Spleen (tissue), 7 donors: Measurements from ENCODE around the gene C3orf49.

ENCODE experiments used
- POLR2A ChIP-seq, 3 donors: fragments of 450-650 bp; IDR thresholded peaks; one replicate each; pipeline ENCODE4 v1.5.1; 2017; ENCODE audit warnings: antibody characterized with exemption in 3 of 3, mild to moderate bottlenecking in 1 of 3
- POLR2AphosphoS5 ChIP-seq, 3 donors: sonication (generic); formaldehyde crosslinking; IDR thresholded peaks; one replicate each; pipeline ENCODE4 v1.5.1; 2017; ENCODE audit warnings: antibody characterized with exemption in 3 of 3
- TF ChIP-seq, protein P1 (sequence below), 11 experiments: fragments of 200-600 bp in 7 of 11; fragments of 450-650 bp in 4 of 11; sonication (generic) in 4 of 11; IDR thresholded peaks in 8 of 11; conservative IDR thresholded peaks in 3 of 11; 1 replicate in 7 of 11; 2 replicates in 4 of 11; pipeline versions ENCODE4 v1.4.0 to v1.8.0; 2016 to 2021; ENCODE audit warnings: antibody characterized with exemption in 11 of 11, inconsistent platforms in 4 of 11, mild to moderate bottlenecking in 1 of 11
- donor health status: DM: no; HTN: no; CAD: no; lungs with moderate emphysema.
- donor health status: DM: no; HTN: no; CAD: no.
- donor health status: DM: no; HTN: no; CAD: no.

DNA sequence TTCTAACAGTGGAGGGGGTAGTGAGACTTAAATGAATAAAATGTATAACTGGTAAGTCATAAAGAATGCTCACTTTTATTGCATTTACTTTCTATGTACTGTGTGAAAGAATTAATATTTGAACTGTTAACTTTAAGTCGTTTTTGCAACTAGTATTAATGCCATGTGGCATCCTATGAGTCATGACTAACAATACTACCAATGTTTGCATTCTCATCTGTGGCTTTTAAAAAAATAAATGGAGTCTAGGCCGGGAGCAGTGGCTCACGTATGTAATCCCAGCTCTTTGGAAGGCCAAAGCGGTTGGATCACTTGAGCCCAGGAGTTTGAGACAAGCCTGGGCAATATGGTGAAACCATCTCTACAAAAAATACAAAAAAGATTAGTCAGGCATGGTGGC, 5.2 kb downstream of the C3orf49 start:
- TF ChIP-seq, protein P1, sequence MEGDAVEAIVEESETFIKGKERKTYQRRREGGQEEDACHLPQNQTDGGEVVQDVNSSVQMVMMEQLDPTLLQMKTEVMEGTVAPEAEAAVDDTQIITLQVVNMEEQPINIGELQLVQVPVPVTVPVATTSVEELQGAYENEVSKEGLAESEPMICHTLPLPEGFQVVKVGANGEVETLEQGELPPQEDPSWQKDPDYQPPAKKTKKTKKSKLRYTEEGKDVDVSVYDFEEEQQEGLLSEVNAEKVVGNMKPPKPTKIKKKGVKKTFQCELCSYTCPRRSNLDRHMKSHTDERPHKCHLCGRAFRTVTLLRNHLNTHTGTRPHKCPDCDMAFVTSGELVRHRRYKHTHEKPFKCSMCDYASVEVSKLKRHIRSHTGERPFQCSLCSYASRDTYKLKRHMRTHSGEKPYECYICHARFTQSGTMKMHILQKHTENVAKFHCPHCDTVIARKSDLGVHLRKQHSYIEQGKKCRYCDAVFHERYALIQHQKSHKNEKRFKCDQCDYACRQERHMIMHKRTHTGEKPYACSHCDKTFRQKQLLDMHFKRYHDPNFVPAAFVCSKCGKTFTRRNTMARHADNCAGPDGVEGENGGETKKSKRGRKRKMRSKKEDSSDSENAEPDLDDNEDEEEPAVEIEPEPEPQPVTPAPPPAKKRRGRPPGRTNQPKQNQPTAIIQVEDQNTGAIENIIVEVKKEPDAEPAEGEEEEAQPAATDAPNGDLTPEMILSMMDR (IDR thresholded peaks at IDR 0.05 in 8 of 11, conservative IDR thresholded peaks at IDR 0.05 in 3 of 11) = no peak
- TF ChIP-seq POLR2A (IDR thresholded peaks at IDR 0.05) (no peak), POLR2AphosphoS5 (IDR thresholded peaks at IDR 0.05) (no peak)
